Middle frontal gyrus (tissue), 1 donor: ENCODE results near the gene DDX53.

Source experiments
- DNase-seq: peaks from one replicate; pipeline ENCODE4 v3.0.0-alpha.2; 2015; ENCODE audit warnings: low spot score; ENCODE audit errors: extremely low spot score

The DDX53 gene

DNA sequence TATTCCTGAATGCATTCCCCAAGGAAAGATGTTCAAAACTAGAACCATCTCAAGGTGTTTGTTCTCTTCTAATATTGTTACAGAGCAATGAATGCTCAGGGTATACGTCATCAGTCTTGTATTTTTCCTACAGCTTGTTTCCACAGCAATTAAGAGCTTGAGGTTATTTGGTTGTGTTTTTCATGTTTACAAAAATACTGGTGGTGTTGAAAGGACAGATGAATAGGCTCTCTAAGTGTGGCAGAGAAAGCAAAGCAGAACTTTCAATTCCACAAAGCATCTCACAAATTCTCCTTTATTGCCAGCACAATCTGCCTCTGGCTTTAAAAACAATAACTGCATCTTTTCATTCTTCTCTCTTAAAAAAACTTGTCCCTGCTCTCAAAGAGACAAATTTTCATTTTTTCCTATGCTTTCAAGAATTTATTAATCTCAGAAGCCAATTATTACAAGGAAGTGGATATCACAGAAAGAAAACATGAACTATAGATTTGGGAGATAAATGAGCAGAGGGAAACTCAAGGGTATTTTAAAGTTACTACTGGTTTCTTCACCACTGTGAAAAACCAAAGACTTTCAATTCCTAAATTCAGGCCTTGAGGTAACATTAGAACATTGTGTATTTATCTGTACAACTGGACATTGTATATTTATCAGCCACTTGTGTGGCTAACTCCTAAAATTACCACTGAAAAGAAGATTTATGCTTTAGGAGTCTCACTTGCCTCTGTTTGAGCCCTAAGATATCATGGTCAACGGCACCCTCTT, 49.2 kb downstream of the DDX53 start:
- no peak for DNase-seq

DNA sequence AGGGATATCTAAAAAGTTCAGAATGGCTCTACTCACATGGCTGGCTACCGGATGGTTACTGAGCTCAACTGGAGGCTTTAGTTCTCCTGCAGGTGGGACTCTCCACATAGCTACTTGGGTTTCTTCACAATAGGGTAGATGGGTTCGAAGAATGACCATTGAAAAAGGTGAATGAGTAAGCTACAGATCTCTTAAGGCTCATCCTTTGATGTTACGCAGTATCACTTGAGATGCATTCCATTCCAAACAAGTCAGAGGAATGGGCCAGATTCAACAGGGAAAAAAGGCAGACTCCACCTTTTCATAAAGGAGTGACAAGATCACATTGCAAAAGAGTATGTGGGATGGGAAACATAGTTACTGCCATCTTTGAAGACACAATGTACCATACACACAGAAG, 52.6 kb downstream of the DDX53 start:
- no peak for DNase-seq
